HPDE6-E6E7 (cell line): ENCODE results near the gene B3GAT3.
"Not testable (repeated sequence)": the region's sequence is repeated elsewhere in the genome, so short reads cannot be mapped to it uniquely, and the experiment has no call there.

Experiments
- DNase-seq: peaks from one replicate; pipeline ENCODE4 v3.0.0; 2011; ENCODE audit warnings: missing footprints; ENCODE audit errors: extremely low spot score

Gene B3GAT3

GRCh38 chr11:62604460-62605120 is 17.2 kb downstream of the B3GAT3 start:
- no peak for DNase-seq

GRCh38 chr11:62603776-62604299 is 17.9 kb downstream of the B3GAT3 start:
- no peak for DNase-seq

- no peak for DNase-seq
These were observed 18.7 kb downstream of the B3GAT3 start for GRCh38 chr11:62603072-62603408.

- peak; percentile 86 for DNase-seq
These were observed 19.4 kb downstream of the B3GAT3 start for GRCh38 chr11:62602141-62603071.

GRCh38 chr11:62601372-62602140 is 20.2 kb downstream of the B3GAT3 start, which contains the start of gene MTA2:
Gene MTA2, minus strand, starts transcription at chr11:62601865. Its CDS starts 415 bp downstream, at chr11:62601450.
- peak; percentile 83 for DNase-seq

- DNase-seq, result no peak
These were observed 20.7 kb downstream of the B3GAT3 start for GRCh38 chr11:62601122-62601371.

GRCh38 chr11:62600367-62601121 is 21.2 kb downstream of the B3GAT3 start:
- no peak for DNase-seq

GRCh38 chr11:62599901-62600300 is 21.9 kb downstream of the B3GAT3 start:
- peak; percentile 79 for DNase-seq

- peak; percentile 88 for DNase-seq
These were observed 22.6 kb downstream of the B3GAT3 start for GRCh38 chr11:62599069-62599696.

GRCh38 chr11:62595124-62595523 is 26.7 kb downstream of the B3GAT3 start:
- no peak for DNase-seq

- DNase-seq, result no peak
These were observed 28.2 kb downstream of the B3GAT3 start for GRCh38 chr11:62593434-62594044.

- DNase-seq, result no peak
These were observed 28.8 kb downstream of the B3GAT3 start for GRCh38 chr11:62592989-62593421.

GRCh38 chr11:62592146-62592815 is 29.5 kb downstream of the B3GAT3 start:
- no peak for DNase-seq

- DNase-seq, result peak; percentile 98
These were observed 30.2 kb downstream of the B3GAT3 start, which contains the start of gene TUT1 for GRCh38 chr11:62591448-62592145. Gene TUT1, minus strand, starts transcription at chr11:62591523. Its CDS starts 38 bp downstream, at chr11:62591485.

- DNase-seq, result no peak
These were observed 32.7 kb downstream of the B3GAT3 start for GRCh38 chr11:62588966-62589637.

GRCh38 chr11:62585356-62585755 is 36.4 kb downstream of the B3GAT3 start:
- not testable (repeated sequence) for DNase-seq

- DNase-seq, result not testable (repeated sequence)
These were observed 40.1 kb downstream of the B3GAT3 start for GRCh38 chr11:62581735-62582134.

- DNase-seq, result no peak
These were observed 40.6 kb downstream of the B3GAT3 start for GRCh38 chr11:62580959-62581715.
